Measurements from ENCODE around the gene RECK. TPM values are rescaled to one million over a fixed set of nuclear protein-coding genes. Genes with fewer than 3 reads are reported as not detected.
A peak's percentile ranks its signal among the peaks of the same experiment; 100 is the strongest.
"Not testable (repeated sequence)": the region's sequence is repeated elsewhere in the genome, so short reads cannot be mapped to it uniquely, and the experiment has no call there.

Gene RECK
- total RNA-seq, 8 experiments from 2014 or later, result 3.9 to 42.2 (median 8.0) TPM

GRCh38 chr9:36128349-36128748 lies 91.6 kb downstream of the RECK start:
- 0 to 100% (median 71%) methylated on average over 1 to 8 of the region's 8 CpGs; no CpG with 5 or more reads in 1 of the 10 experiments for WGBS, 10 experiments
- no peak for ATAC-seq (replicated peaks in 6 of 8)
- in situ Hi-C loops (cut with MboI; ENCODE audit: low pct_unique_long_range_greater_than_20kb in 2 of 9, low sequenced_read_pairs in 9 of 9, unreplicated experiment in 9 of 9), result no loop called here
- Histone ChIP-seq H3K27ac (no peak overlapping the region), H3K4me1 (replicated peaks in 1 of 2) (no peaks in the 10 kb centered on the region), H3K4me3 (no peak overlapping the region)

- Histone ChIP-seq H3K4me1 (replicated peaks in 1 of 2) (no peaks in the 10 kb centered on the region), H3K27ac (no peak overlapping the region), H3K4me3 (no peak overlapping the region)
- WGBS, 10 experiments, result 70 to 100% (median 88%) methylated on average over 1 to 9 of the region's 12 CpGs; no CpG with 5 or more reads in 1 of the 10 experiments
- no peak for ATAC-seq (replicated peaks in 6 of 8)
- in situ Hi-C loops (cut with MboI; ENCODE audit: low pct_unique_long_range_greater_than_20kb in 2 of 9, low sequenced_read_pairs in 9 of 9, unreplicated experiment in 9 of 9), result no loop called here
Observed at GRCh38 chr9:36129139-36129538, 92.4 kb downstream of the RECK start.

- ATAC-seq (replicated peaks in 6 of 8); H3K4me1 ChIP-seq (replicated peaks in 1 of 2); H3K4me3 ChIP-seq; in situ Hi-C loops (cut with MboI; ENCODE audit: low pct_unique_long_range_greater_than_20kb in 2 of 9, low sequenced_read_pairs in 9 of 9, unreplicated experiment in 9 of 9); H3K27ac ChIP-seq: not testable (repeated sequence)
- WGBS, 10 experiments, result 10 to 100% (median 93%) methylated on average over 1 to 7 of the region's 7 CpGs; no CpG with 5 or more reads in 3 of the 10 experiments
Observed at GRCh38 chr9:36131666-36132065, 95.0 kb downstream of the RECK start.

- ATAC-seq (replicated peaks in 6 of 8), result peak in 1 of 8 experiments; percentile 3
- in situ Hi-C loops (cut with MboI; ENCODE audit: low pct_unique_long_range_greater_than_20kb in 2 of 9, low sequenced_read_pairs in 9 of 9, unreplicated experiment in 9 of 9), result no loop called here
Observed at GRCh38 chr9:36132086-36132485, 95.4 kb downstream of the RECK start.

GRCh38 chr9:36134761-36135505 lies 98.2 kb downstream of the RECK start:
- ATAC-seq (replicated peaks in 6 of 8), result no peak
- H3K27ac ChIP-seq, result no peak overlapping the region
- 45 to 100% (median 60%) methylated on average over 1 to 7 of the region's 9 CpGs; no CpG with 5 or more reads in 3 of the 10 experiments for WGBS, 10 experiments

More at GRCh38 chr9:36132086-36132485, 95.4 kb downstream of the RECK start:
- 40 to 100% (median 46%) methylated on average over 1 to 3 of the region's 3 CpGs; no CpG with 5 or more reads in 3 of the 10 experiments for WGBS, 10 experiments
- no peak overlapping the region for H3K4me3 ChIP-seq
- peaks cover 0 to 3% of the 10 kb centered on the region in 2 donors for H3K4me1 ChIP-seq (replicated peaks in 1 of 2)
- H3K27ac ChIP-seq, result no peak overlapping the region

GRCh38 chr9:36135741-36136271 lies 99.1 kb downstream of the RECK start:
- WGBS, 10 experiments, result 0 to 25% (median 19%) methylated on average over 1 to 8 of the region's 18 CpGs; no CpG with 5 or more reads in 6 of the 10 experiments
- H3K4me1 ChIP-seq (replicated peaks in 1 of 2), result peaks cover 0 to 19% of the 10 kb centered on the region in 2 donors
- peak overlapping the region; percentile 45 to 74 (median 58) for H3K4me3 ChIP-seq
- no peak for ATAC-seq (replicated peaks in 6 of 8)
- no peak overlapping the region for H3K27ac ChIP-seq
- in situ Hi-C loops (cut with MboI; ENCODE audit: low pct_unique_long_range_greater_than_20kb in 2 of 9, low sequenced_read_pairs in 9 of 9, unreplicated experiment in 9 of 9), result no loop called here

More at GRCh38 chr9:36134761-36135505, 98.2 kb downstream of the RECK start:
- Histone ChIP-seq H3K4me1 (replicated peaks in 1 of 2) (peaks cover 0 to 15% of the 10 kb centered on the region in 2 donors), H3K4me3 (no peak overlapping the region)
- in situ Hi-C loops (cut with MboI; ENCODE audit: low pct_unique_long_range_greater_than_20kb in 2 of 9, low sequenced_read_pairs in 9 of 9, unreplicated experiment in 9 of 9), result no loop called here

GRCh38 chr9:36136272-36136893 lies 99.7 kb downstream of the RECK start, which contains the start of gene GLIPR2:
TSS of gene GLIPR2 (plus strand) at chr9:36136733. CDS start at chr9:36136779, 46 bp downstream.
- WGBS, 10 experiments, result no CpG with 5 or more reads among the region's 83 CpGs
- Histone ChIP-seq H3K27ac (no peak within 1 kb of the TSS), H3K4me1 (replicated peaks in 1 of 2) (peaks cover 0 to 19% of the 10 kb centered on the region in 2 donors), H3K4me3 (peak within 1 kb of the TSS; percentile 45 to 74 (median 58))
- ATAC-seq (replicated peaks in 6 of 8), result peak; percentile 91 to 95 (median 92)
- in situ Hi-C loops (cut with MboI; ENCODE audit: low pct_unique_long_range_greater_than_20kb in 2 of 9, low sequenced_read_pairs in 9 of 9, unreplicated experiment in 9 of 9), result no loop called here

GRCh38 chr9:36136894-36137391 lies 100.2 kb downstream of the RECK start:
- in situ Hi-C loops (cut with MboI; ENCODE audit: low pct_unique_long_range_greater_than_20kb in 2 of 9, low sequenced_read_pairs in 9 of 9, unreplicated experiment in 9 of 9), result no loop called here
- 13% methylated on average over 4 of the region's 40 CpGs; no CpG with 5 or more reads in 9 of the 10 experiments for WGBS, 10 experiments
- Histone ChIP-seq H3K27ac (no peak overlapping the region), H3K4me1 (replicated peaks in 1 of 2) (peaks cover 0 to 19% of the 10 kb centered on the region in 2 donors), H3K4me3 (peak overlapping the region; percentile 45 to 74 (median 58))
- ATAC-seq (replicated peaks in 6 of 8), result peak in 4 of 8 experiments; percentile 9 to 13 (median 10)

GRCh38 chr9:36137392-36138004 lies 100.8 kb downstream of the RECK start:
- WGBS, 10 experiments, result 15 to 58% (median 32%) methylated on average over 1 to 4 of the region's 12 CpGs; no CpG with 5 or more reads in 4 of the 10 experiments
- Histone ChIP-seq H3K27ac (no peak overlapping the region), H3K4me1 (replicated peaks in 1 of 2) (peaks cover 0 to 19% of the 10 kb centered on the region in 2 donors), H3K4me3 (peak overlapping the region; percentile 45 to 74 (median 58))
- no peak for ATAC-seq (replicated peaks in 6 of 8)
- in situ Hi-C loops (cut with MboI; ENCODE audit: low pct_unique_long_range_greater_than_20kb in 2 of 9, low sequenced_read_pairs in 9 of 9, unreplicated experiment in 9 of 9), result no loop called here

GRCh38 chr9:36138496-36138895 lies 101.8 kb downstream of the RECK start:
- ATAC-seq (replicated peaks in 6 of 8), result no peak
- 89 to 100% (median 97%) methylated on average over 4 to 7 of the region's 10 CpGs; no CpG with 5 or more reads in 5 of the 10 experiments for WGBS, 10 experiments
- Histone ChIP-seq H3K4me1 (replicated peaks in 1 of 2) (peaks cover 0 to 19% of the 10 kb centered on the region in 2 donors), H3K27ac (no peak overlapping the region), H3K4me3 (no peak overlapping the region)
- in situ Hi-C loops (cut with MboI; ENCODE audit: low pct_unique_long_range_greater_than_20kb in 2 of 9, low sequenced_read_pairs in 9 of 9, unreplicated experiment in 9 of 9), result no loop called here

GRCh38 chr9:36138901-36139300 lies 102.2 kb downstream of the RECK start:
- ATAC-seq (replicated peaks in 6 of 8), result no peak
- H3K4me3 ChIP-seq, result no peak overlapping the region
- 75 to 100% (median 90%) methylated on average over 1 to 4 of the region's 5 CpGs; no CpG with 5 or more reads in 3 of the 10 experiments for WGBS, 10 experiments
- peaks cover 0 to 19% of the 10 kb centered on the region in 2 donors for H3K4me1 ChIP-seq (replicated peaks in 1 of 2)
- in situ Hi-C loops (cut with MboI; ENCODE audit: low pct_unique_long_range_greater_than_20kb in 2 of 9, low sequenced_read_pairs in 9 of 9, unreplicated experiment in 9 of 9), result no loop called here
- H3K27ac ChIP-seq, result no peak overlapping the region

All from motor neuron (in vitro differentiated cells).